Fibroblast of the aortic adventitia (primary cell): ENCODE data around the gene CENPA. TPM values are rescaled to one million over a fixed set of nuclear protein-coding genes. Genes with fewer than 3 reads are reported as not detected.

Source experiments
- DNase-seq: peaks from one replicate; pipeline ENCODE4 v3.0.0-alpha.2; 2010; ENCODE audit warnings: low read depth
- H3K4me3 ChIP-seq: 2 replicates; pipeline ENCODE4 v1.5.1; 2011; ENCODE audit warnings: low read depth, mild to moderate bottlenecking, control low read depth, low read length, moderate library complexity
- total RNA-seq: library from RNA; depleted of rRNA; stranded (reverse); fragments of >200 nt; gene quantifications from 2 replicates; pipeline ENCODE4 v1.2.3, GENCODE V29; 2012; ENCODE audit warnings: low replicate concordance
- TF ChIP-seq, protein P1 (sequence below): IDR thresholded peaks from 2 replicates; pipeline ENCODE4 v1.5.1; 2011; ENCODE audit warnings: mild to moderate bottlenecking, low read length, control low read depth, inconsistent platforms; ENCODE audit not compliant: insufficient read depth

Gene CENPA
- total RNA-seq, 1 donor = 9.2 TPM

DNA sequence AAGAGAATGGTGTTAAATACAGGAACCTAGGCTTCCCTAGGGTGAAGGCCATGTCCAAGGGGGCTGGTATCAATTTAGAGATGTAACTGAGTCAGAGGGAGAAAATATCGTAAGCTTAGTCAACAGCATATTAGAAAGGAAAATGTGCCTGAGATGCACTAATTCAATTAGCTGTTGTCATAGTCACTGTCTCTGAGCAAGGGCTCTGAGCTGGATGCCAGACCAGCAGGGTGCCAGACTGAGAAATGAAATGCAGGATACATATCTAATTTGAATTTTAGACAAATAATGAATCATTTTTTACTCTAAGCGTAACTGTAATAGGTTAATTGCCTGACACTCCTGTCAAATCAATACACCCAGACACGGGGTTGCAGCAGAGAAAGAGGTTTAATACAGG lies 33.2 kb upstream of the CENPA start:
- TF ChIP-seq, protein P1, sequence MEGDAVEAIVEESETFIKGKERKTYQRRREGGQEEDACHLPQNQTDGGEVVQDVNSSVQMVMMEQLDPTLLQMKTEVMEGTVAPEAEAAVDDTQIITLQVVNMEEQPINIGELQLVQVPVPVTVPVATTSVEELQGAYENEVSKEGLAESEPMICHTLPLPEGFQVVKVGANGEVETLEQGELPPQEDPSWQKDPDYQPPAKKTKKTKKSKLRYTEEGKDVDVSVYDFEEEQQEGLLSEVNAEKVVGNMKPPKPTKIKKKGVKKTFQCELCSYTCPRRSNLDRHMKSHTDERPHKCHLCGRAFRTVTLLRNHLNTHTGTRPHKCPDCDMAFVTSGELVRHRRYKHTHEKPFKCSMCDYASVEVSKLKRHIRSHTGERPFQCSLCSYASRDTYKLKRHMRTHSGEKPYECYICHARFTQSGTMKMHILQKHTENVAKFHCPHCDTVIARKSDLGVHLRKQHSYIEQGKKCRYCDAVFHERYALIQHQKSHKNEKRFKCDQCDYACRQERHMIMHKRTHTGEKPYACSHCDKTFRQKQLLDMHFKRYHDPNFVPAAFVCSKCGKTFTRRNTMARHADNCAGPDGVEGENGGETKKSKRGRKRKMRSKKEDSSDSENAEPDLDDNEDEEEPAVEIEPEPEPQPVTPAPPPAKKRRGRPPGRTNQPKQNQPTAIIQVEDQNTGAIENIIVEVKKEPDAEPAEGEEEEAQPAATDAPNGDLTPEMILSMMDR = no peak
- no peak for DNase-seq
- no peak overlapping the region for H3K4me3 ChIP-seq

DNA sequence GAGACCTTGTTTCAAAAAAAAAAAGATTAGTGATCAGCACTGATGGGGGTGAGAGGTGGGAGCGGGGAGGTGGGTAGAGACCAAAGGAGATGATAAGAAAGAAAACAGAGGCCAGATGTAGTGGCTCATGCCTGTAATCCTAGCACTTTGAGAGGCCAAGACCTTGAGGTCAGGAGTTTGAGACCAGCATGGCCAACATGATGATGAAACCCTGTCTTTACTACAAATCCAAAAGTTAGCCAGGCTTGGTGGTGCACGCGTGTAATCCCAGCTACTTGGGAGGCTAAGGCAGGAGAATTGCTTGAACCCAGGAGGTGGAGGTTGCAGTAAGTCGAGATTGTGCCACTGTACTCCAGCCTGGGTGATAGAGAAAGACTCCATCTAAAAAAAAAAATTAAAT lies 31.3 kb upstream of the CENPA start:
- H3K4me3 ChIP-seq = no peak overlapping the region
- no peak for DNase-seq
- TF ChIP-seq, protein P1 = no peak

DNA sequence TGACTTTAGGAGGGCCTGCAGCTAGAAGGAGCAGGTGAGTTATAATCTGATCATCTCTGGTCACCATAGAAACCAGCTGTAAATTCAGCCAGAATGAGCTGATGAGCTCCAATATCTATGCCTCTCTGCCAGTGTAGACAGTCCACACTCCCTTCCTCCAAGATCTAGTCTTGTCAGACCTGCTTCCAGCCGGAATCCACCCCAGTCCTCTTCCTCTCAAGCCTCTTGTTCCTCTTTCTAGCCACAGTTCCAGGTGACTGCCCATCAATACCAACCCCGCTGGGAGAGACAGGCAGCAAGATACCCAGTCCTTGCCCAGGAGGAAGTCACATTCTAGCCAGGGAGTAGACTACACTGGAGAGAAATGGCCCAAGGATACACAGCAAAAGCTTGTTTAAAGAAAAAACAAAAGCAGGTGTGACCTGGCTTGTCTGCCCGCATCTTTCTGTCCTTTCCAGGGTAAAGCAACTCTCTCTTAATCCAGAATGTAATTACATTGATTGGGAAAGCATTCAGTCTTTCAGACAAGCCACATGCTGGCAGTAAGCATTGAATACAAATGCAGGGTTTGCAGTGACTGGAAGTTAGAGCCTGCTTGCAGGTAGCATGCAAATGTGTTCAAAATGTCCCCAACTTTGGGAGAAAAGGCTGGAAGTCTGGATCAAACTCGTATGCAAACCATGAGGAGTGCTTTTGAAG lies 30.7 kb upstream of the CENPA start:
- TF ChIP-seq, protein P1 = no peak
- DNase-seq = no peak
- H3K4me3 ChIP-seq = no peak overlapping the region

DNA sequence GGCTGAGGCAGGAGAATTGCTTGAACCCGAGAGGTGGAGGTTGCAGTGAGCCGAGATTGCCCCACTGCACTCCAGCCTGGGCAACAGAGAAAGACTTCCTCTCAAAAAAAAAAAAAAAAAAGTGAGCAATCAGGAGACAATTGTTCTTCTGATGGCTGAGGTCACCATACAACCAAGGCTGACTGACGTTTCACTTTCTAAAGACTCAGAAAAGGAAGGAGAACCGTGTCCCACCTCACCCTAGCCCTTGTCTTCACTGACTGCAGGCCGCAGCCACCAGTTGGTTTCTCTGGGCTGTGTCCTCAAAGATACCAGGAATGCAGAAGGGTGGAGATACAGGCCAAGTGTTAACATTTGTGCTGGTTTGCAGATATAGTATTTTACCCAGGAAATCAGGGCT lies 29.5 kb upstream of the CENPA start:
- no peak overlapping the region for H3K4me3 ChIP-seq
- TF ChIP-seq, protein P1 = no peak
- DNase-seq = no peak

- TF ChIP-seq, protein P1 = no peak
- DNase-seq = peak; percentile 100
- H3K4me3 ChIP-seq = no peak overlapping the region
These were observed 27.7 kb upstream of the CENPA start for GRCh38 chr2:26757873-26758789.

DNA sequence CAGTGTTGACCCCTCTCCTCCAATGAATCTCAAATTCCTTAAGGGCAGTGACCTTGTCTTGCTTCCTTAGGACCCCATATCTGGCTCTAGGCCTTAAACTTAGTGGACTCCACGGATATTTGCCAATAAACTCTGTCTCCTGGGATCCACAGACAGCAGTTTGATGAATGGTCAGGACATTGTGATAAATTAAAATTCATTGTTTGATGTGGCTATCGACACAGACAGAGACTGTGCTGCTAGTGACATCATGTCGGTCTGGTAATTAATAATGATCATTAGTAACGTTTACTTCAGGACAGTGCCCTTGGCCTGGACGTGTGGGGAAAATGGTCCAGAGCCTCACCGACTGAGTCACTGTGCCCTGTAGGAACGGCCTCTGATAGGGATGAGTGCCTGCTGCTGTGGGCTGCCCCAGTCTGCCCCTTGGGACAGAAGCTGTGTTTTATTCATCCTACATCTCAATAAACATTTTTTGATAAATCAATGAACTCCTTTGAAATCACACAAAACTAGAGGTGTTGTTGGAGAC lies 27.0 kb upstream of the CENPA start:
- TF ChIP-seq, protein P1 = no peak
- DNase-seq = no peak
- no peak overlapping the region for H3K4me3 ChIP-seq
